Heart right ventricle (tissue), 16 donors: ENCODE data around the gene RSL24D1. TPM values are rescaled to one million over a fixed set of nuclear protein-coding genes. Genes with fewer than 3 reads are reported as not detected.

Source experiments
- ATAC-seq, 8 donors: fragments of 200-7000 bp; cut with Tn5 transposase; one replicate each; pipeline ENCODE4 v1.9.1; 2020; ENCODE audit warnings: mild to moderate bottlenecking in 8 of 8, moderate library complexity in 8 of 8, moderate number of reproducible peaks in 1 of 8
- DNase-seq, 2 donors: peaks; one replicate each; pipeline ENCODE4 v3.0.0-alpha.2; 2020
- H3K27ac ChIP-seq, 10 donors: fragments of 200-600 bp; sonication (generic) in 2 of 10; one replicate each; pipeline versions ENCODE4 v1.5.0 to v1.8.0; 2020 to 2022; ENCODE audit warnings: mild to moderate bottlenecking in 3 of 10
- H3K27me3 ChIP-seq, 7 donors: fragments of 200-600 bp; one replicate each; pipeline ENCODE4 v1.8.0; 2021 to 2022; ENCODE audit warnings: mild to moderate bottlenecking in 2 of 7
- H3K36me3 ChIP-seq, 9 donors: fragments of 200-600 bp; sonication (generic) in 1 of 9; one replicate each; pipeline versions ENCODE4 v1.5.0 to v1.8.0; 2020 to 2022; ENCODE audit warnings: mild to moderate bottlenecking in 2 of 9
- H3K4me1 ChIP-seq, 9 donors: fragments of 200-600 bp; sonication (generic) in 1 of 9; one replicate each; pipeline versions ENCODE4 v1.5.0 to v1.8.0; 2020 to 2022; ENCODE audit warnings: mild to moderate bottlenecking in 4 of 9
- H3K4me3 ChIP-seq, 10 donors: fragments of 200-600 bp; sonication (generic) in 2 of 10; one replicate each; pipeline versions ENCODE4 v1.5.0 to v1.8.0; 2020 to 2022; ENCODE audit warnings: mild to moderate bottlenecking in 7 of 10, moderate library complexity in 2 of 10
- H3K9me3 ChIP-seq, 11 donors: fragments of 200-600 bp in 10 of 11; sonication (generic) in 2 of 11; one replicate each; pipeline versions ENCODE4 v1.5.0 to v1.8.0; 2013 to 2022; ENCODE audit warnings: mild to moderate bottlenecking in 2 of 11, control low read depth in 1 of 11, moderate library complexity in 1 of 11
- WGBS, 2 donors: extraction: QIAGEN DNeasy Blood & Tissue Kit; methylation state at CpG; one replicate each; pipeline ENCODE4 v1.1.7; 2013; ENCODE audit warnings: inconsistent platforms in 1 of 2; 5-methylcytosine and 5-hydroxymethylcytosine counted together
- intact Hi-C, 10 donors: fragments of 100-400 bp; cut with DNase I; formaldehyde crosslinking; loops; one replicate each; pipeline versions ENCODE4 v1.11.1 to v1.14.2; 2022
- polyA plus RNA-seq, 2 donors: library from polyadenylated mRNA; stranded (reverse); fragments of 200-250 nt; gene quantifications; one replicate each; pipeline ENCODE4 v1.2.3, GENCODE V29; 2013
- total RNA-seq, 10 donors: library from RNA; stranded (reverse); fragmentation: NEBNext Ultra II Directional in 3 of 10; extraction: Animal tissue kit (Norgen Biotek cat#: 25700) in 3 of 10; gene quantifications; one replicate each; pipeline versions ENCODE4 v1.2.1 to v1.2.4, GENCODE V29; 2021 to 2023
- TF ChIP-seq, protein P1 (sequence below), 9 donors: fragments of 200-600 bp; sonication (generic) in 2 of 9; IDR thresholded peaks; one replicate each; pipeline versions ENCODE4 v1.5.0 to v1.8.0; 2021 to 2022; ENCODE audit warnings: antibody characterized with exemption in 9 of 9, mild to moderate bottlenecking in 5 of 9, moderate library complexity in 1 of 9
- donor health status: Arrhythmogenic right ventricular cardiomyopathy.
- donor health status: ischemic (EF 13 %, LVEDD 7.1; RV severe dilation, severe dysfunction).
- donor health status: healthy with polysubstance abuse.
- donor health status: DM: no; HTN: yes; CAD: no.
- donor health status: DM: no; HTN: no; CAD: no.
- donor health status: ischemic (EF 25% LVEDD 6.9; RV normal size, moderate dysfunction).
- donor health status: ischemic (EF 25% LVEDD 5.7; RV mildly dilated, moderate dysfunction).
- donor health status: healthy.
- donor health status: DM: yes; HTN: yes; CAD: no.
- donor health status: Ischemic cardiomyopathy.
- donor health status: ischemic (EF 35%, LVEDD 5.7; RV mildly dilated, moderate dysfunction).
- donor health status: nonischemic (EF 11% LVEDD 7.7; RV severe dilation, severe dysfunction).
- donor health status: DM: yes; HTN: yes; CAD: no.
- donor health status: PGD.
- donor health status: ischemic (EF 29% LVEDD 5.4; RV normal size, mild dysfunction).
- donor health status: nonischemic (EF 23%, LVEDD 6.1; RV moderate dilation, normal function).

RSL24D1 gene
- total and polyA plus RNA-seq, 12 donors = 32.3 to 53.1 (median 40.5) TPM

DNA sequence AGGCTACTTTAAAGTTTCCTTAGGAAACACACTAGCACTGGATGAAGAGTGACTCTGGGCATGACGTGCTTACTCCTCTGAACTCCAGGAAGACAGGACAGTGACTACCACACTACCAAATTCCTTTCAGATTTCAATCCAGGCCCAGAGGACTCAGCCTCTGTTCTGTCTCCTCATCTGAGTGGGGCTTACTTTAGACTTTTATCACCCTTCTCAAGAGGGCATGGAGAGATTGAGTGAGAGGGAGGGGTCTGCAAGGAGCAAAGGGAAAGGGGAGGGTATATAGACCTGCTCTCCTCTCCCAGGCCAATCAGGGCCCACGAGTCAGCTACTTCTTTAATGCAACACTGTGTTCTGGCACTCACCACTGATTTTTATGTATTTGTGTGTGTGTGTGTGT, 29.4 kb upstream of the RSL24D1 start:
- ATAC-seq = no peak
- peaks cover 0 to 52% (median 0%) of the 10 kb centered on the region in 9 donors for H3K4me1 ChIP-seq
- intact Hi-C loops = loop anchor here in 2 of 10 donors (10.0 kb wide), 1 partner anchor 209 kb away; no protein-coding TSS in a partner anchor
- TF ChIP-seq, protein P1, sequence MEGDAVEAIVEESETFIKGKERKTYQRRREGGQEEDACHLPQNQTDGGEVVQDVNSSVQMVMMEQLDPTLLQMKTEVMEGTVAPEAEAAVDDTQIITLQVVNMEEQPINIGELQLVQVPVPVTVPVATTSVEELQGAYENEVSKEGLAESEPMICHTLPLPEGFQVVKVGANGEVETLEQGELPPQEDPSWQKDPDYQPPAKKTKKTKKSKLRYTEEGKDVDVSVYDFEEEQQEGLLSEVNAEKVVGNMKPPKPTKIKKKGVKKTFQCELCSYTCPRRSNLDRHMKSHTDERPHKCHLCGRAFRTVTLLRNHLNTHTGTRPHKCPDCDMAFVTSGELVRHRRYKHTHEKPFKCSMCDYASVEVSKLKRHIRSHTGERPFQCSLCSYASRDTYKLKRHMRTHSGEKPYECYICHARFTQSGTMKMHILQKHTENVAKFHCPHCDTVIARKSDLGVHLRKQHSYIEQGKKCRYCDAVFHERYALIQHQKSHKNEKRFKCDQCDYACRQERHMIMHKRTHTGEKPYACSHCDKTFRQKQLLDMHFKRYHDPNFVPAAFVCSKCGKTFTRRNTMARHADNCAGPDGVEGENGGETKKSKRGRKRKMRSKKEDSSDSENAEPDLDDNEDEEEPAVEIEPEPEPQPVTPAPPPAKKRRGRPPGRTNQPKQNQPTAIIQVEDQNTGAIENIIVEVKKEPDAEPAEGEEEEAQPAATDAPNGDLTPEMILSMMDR (IDR thresholded peaks at IDR 0.05) = no peak
- H3K4me3 ChIP-seq = no peak overlapping the region
- peaks cover 0 to 68% (median 0%) of the 10 kb centered on the region in 9 donors for H3K36me3 ChIP-seq
- 92 to 96% methylated on average over 2 of the region's 2 CpGs for WGBS, 2 donors
- no peaks in the 10 kb centered on the region for H3K9me3 ChIP-seq
- H3K27ac ChIP-seq = no peak overlapping the region
- H3K27me3 ChIP-seq = no peaks in the 10 kb centered on the region
- DNase-seq = no peak

DNA sequence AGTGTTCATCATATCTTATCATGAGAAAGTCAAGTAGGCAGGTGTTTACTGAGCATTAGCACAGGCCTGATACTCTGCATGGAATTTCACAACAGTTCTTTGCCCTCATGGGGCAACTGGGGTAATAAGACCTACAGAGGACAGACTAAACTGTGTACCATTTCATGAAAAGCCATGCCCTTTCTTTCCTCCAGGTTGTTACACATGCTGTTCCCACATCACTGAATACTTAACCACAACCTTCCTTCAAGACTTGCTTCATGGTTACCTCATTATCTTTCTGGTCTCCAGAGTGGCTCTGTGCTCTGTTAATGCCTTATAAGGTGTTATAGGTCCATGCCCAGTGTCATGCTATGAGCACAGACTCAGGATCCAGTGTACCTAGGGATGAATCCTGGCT, 28.2 kb upstream of the RSL24D1 start:
- intact Hi-C loops = loop anchor here in 2 of 10 donors (10.0 kb wide), 1 partner anchor 210 kb away; no protein-coding TSS in a partner anchor
- ATAC-seq (no peak), DNase-seq (no peak)
- peak overlapping the region in 1 of 10 donors; percentile 27 for H3K27ac ChIP-seq
- no peaks in the 10 kb centered on the region for H3K27me3 ChIP-seq
- H3K4me3 ChIP-seq = no peak overlapping the region
- TF ChIP-seq, protein P1 (IDR thresholded peaks at IDR 0.05) = no peak
- H3K36me3 ChIP-seq = peaks cover 0 to 72% (median 0%) of the 10 kb centered on the region in 9 donors
- peaks cover 0 to 56% (median 0%) of the 10 kb centered on the region in 9 donors for H3K4me1 ChIP-seq
- H3K9me3 ChIP-seq = no peaks in the 10 kb centered on the region

DNA sequence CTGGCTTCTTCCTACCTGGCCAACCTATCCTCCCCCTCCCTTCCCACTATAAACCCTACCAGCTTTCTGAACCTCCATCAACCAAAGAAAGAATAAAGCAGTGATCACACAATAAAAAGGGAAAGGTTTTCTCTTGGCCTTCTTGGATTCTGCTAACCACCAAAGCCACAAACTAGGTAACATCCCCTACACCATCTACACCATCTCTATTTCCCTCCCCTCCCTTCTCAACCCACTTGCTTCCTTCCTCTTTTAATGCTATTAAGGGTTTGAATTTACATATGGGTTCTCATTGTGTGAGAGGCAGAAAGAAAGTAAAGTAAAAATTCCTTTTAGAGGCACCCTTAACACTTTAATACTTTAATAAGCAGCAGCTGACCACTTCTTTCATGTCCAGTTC, 25.8 kb upstream of the RSL24D1 start:
- Histone ChIP-seq H3K4me1 (peaks cover 0 to 74% (median 0%) of the 10 kb centered on the region in 9 donors), H3K27ac (peak overlapping the region in 1 of 10 donors; percentile 91), H3K4me3 (peak overlapping the region in 1 of 10 donors; percentile 0), H3K27me3 (no peaks in the 10 kb centered on the region), H3K9me3 (no peaks in the 10 kb centered on the region), H3K36me3 (peaks cover 0 to 65% (median 0%) of the 10 kb centered on the region in 9 donors)
- peak in 1 of 8 donors; percentile 47 for ATAC-seq
- no peak for DNase-seq
- TF ChIP-seq, protein P1 (IDR thresholded peaks at IDR 0.05) = no peak
- intact Hi-C loops = loop anchor here in 2 of 10 donors (10.0 kb wide), 1 partner anchor 212 kb away; no protein-coding TSS in a partner anchor

DNA sequence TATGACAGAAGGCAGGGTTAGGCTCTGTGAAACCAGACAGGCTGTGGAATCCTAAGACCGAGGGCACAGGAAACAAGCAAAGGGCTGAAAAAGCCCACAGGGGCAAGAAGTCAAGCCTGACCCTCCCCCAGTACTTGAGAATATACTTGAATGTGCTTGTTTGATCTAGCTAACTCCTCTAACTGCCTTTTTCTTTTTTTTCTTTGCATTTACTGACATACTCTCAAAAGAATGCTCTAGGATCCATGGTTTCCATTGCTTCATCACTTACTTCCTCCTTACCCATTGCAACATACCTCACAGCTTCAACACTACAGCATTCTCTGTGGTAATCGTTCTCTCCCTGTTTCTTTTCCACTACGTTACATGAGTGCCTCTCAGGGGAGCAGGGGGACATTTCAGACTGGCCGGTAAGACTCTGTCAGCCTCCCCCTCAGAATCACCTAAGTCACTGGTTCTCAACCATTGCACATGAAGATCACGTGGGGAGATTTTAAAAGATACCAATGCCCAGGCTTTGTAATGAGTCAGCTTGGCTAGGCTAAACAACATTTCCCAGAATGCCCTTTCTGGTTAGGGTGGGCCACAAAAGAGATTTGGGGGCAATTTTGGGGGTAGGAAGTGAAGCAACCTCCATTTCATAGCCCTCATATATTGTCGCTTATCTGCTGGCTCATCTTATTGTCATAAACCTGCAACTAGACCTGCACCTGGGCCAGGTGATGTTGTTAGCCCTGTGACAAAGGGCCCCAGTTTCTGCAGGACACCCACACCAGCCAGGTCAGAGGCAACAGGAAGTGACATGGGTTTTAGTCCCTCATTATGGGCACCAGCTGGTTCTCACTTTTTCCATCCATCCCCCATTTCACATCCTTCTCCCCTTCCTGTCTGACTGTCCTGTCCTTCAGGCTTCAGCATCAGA, 24.6 kb upstream of the RSL24D1 start:
- Histone ChIP-seq H3K27me3 (no peaks in the 10 kb centered on the region), H3K4me1 (peaks cover 0 to 78% (median 0%) of the 10 kb centered on the region in 9 donors), H3K9me3 (no peaks in the 10 kb centered on the region), H3K4me3 (peak overlapping the region in 1 of 10 donors; percentile 18), H3K27ac (peak overlapping the region in 3 of 10 donors; percentile 10 to 91 (median 48)), H3K36me3 (peaks cover 0 to 53% (median 0%) of the 10 kb centered on the region in 9 donors)
- ATAC-seq (peak in 7 of 8 donors; percentile 38 to 87 (median 67)), DNase-seq (no peak)
- intact Hi-C loops = loop anchor here in 2 of 10 donors (2.0 to 10.0 kb wide), 2 partner anchors 67 to 213 kb away; partner anchors contain the start of gene RAB27A (in 1 of the 2)
- 67 to 68% methylated on average over 6 of the region's 6 CpGs for WGBS, 2 donors
- TF ChIP-seq, protein P1 (IDR thresholded peaks at IDR 0.05) = no peak
